HEK293T (cell line): ENCODE data around the gene CARM1.

Source experiments
- FOXM1 ChIP-seq: fragments of 450-650 bp; IDR thresholded peaks from 2 replicates; pipeline ENCODE4 v1.6.1; 2017; ENCODE audit warnings: mild to moderate bottlenecking, borderline replicate concordance
- SUZ12 ChIP-seq: fragments of 450-650 bp; IDR thresholded peaks from 2 replicates; pipeline ENCODE4 v1.6.1; 2016; ENCODE audit warnings: mild to moderate bottlenecking

DNA sequence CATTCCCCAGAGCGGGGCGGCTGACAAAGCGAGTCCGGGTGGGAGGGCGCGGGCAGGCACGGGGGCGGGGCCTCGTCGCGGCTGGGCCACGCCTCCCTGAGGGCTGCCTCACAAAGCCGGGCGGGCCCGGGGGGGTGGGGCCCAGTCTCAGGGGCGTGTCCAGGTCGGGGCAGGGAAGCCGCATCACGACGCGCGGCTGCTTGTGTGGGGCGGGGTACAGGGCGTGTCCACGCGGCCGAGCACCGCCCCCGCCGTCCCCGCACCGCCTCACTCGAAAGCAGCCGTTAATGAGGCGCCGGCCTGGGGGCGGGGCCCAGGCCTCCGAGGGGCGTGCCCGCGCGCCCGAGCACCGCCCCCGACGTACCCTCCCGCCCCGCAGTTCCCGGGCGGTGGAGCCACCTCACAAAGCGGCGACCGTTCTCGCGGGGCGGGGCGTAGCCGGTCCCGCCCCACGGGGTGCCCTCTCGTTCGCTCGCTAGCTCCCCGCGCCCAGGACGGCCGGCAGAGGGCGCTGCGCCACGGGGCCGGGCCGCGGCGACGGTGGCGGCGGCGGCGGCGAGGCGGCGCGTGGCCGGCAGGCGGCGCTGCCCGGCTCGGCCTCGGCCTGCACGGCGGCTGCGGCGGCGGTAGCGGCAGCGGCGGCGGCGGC is at the start of gene CARM1:
- TF ChIP-seq SUZ12: no peak
- TF ChIP-seq FOXM1: no peak
